NCI-H460 (cell line): ENCODE results near the gene RHOF. TPM values are rescaled to one million over a fixed set of nuclear protein-coding genes. Genes with fewer than 3 reads are reported as not detected.

Source experiments
- DNase-seq: peaks from one replicate; pipeline ENCODE4 v3.0.0-alpha.2; 2016; ENCODE audit warnings: low read depth; ENCODE audit errors: extremely low read depth
- polyA plus RNA-seq: library from polyadenylated mRNA; depleted of rRNA; stranded (reverse); fragments of >200 nt; gene quantifications from 2 replicates; pipeline ENCODE4 v1.2.3, GENCODE V29; 2014; cell fraction: nucleus; rRNA removed
- total RNA-seq: library from RNA; depleted of rRNA; stranded (reverse); fragments of >200 nt; shearing (Covaris generic); gene quantifications from 2 replicates; pipeline ENCODE4 v1.2.3, GENCODE V29; 2014; rRNA removed

RHOF gene
- total RNA-seq: 43.9 and 44.5 TPM in 2 replicates
- 46.0 and 60.1 TPM in 2 replicates for polyA plus RNA-seq

- no peak for DNase-seq
Observed at GRCh38 chr12:121793440-121793837, at the start of gene RHOF. RHOF (minus strand) TSS chr12:121793688; CDS start chr12:121793633, 55 bp downstream.

- DNase-seq: no peak
Observed at GRCh38 chr12:121839993-121840761, 46.7 kb upstream of the RHOF start.

GRCh38 chr12:121839106-121839992, 45.9 kb upstream of the RHOF start:
- peak; percentile 98 for DNase-seq

- no peak for DNase-seq
Observed at GRCh38 chr12:121838126-121838525, 44.6 kb upstream of the RHOF start.

GRCh38 chr12:121837680-121838079, 44.2 kb upstream of the RHOF start:
- DNase-seq: no peak

GRCh38 chr12:121831571-121832245, 38.2 kb upstream of the RHOF start:
- DNase-seq: no peak

- no peak for DNase-seq
Observed at GRCh38 chr12:121830588-121831265, 37.2 kb upstream of the RHOF start.

- no peak for DNase-seq
Observed at GRCh38 chr12:121830134-121830533, 36.6 kb upstream of the RHOF start.

GRCh38 chr12:121829250-121829918, 35.9 kb upstream of the RHOF start:
- no peak for DNase-seq

- DNase-seq: no peak
Observed at GRCh38 chr12:121828826-121829225, 35.3 kb upstream of the RHOF start.

- no peak for DNase-seq
Observed at GRCh38 chr12:121828306-121828705, 34.8 kb upstream of the RHOF start.

- DNase-seq: no peak
Observed at GRCh38 chr12:121827351-121828099, 34.0 kb upstream of the RHOF start.

GRCh38 chr12:121826318-121827150, 33.0 kb upstream of the RHOF start:
- no peak for DNase-seq

- no peak for DNase-seq
Observed at GRCh38 chr12:121825041-121825523, 31.6 kb upstream of the RHOF start.

- no peak for DNase-seq
Observed at GRCh38 chr12:121823727-121824115, 30.2 kb upstream of the RHOF start.

GRCh38 chr12:121823101-121823726, 29.7 kb upstream of the RHOF start:
- no peak for DNase-seq

- no peak for DNase-seq
Observed at GRCh38 chr12:121822393-121823100, 29.1 kb upstream of the RHOF start.
